Skeletal muscle tissue (tissue), 4 donors: ENCODE measurements around the gene DIAPH2. TPM values are rescaled to one million over a fixed set of nuclear protein-coding genes. Genes with fewer than 3 reads are reported as not detected.
"Not testable (repeated sequence)": the region's sequence is repeated elsewhere in the genome, so short reads cannot be mapped to it uniquely, and the experiment has no call there.

Experiments
- H3K27ac ChIP-seq: one replicate; pipeline ENCODE4 v1.7.0; 2013; ENCODE audit warnings: mild to moderate bottlenecking, low read depth, low read length, inconsistent platforms
- H3K27me3 ChIP-seq, 3 donors: one replicate each; pipeline ENCODE4 v1.7.0; 2013; ENCODE audit warnings: low read length in 3 of 3; ENCODE audit not compliant: control insufficient read depth in 3 of 3, insufficient read depth in 3 of 3
- H3K36me3 ChIP-seq, 3 donors: one replicate each; pipeline ENCODE4 v1.7.0; 2013; ENCODE audit warnings: low read length in 3 of 3; ENCODE audit not compliant: control insufficient read depth in 3 of 3, insufficient read depth in 3 of 3
- H3K4me1 ChIP-seq, 3 donors: one replicate each; pipeline ENCODE4 v1.7.0; 2013; ENCODE audit warnings: low read length in 3 of 3, mild to moderate bottlenecking in 3 of 3; ENCODE audit not compliant: control insufficient read depth in 3 of 3, insufficient read depth in 3 of 3
- H3K4me3 ChIP-seq, 3 donors: one replicate each; pipeline ENCODE4 v1.7.0; 2013; ENCODE audit warnings: low read length in 3 of 3
- H3K9ac ChIP-seq, 3 donors: one replicate each; pipeline ENCODE4 v1.7.0; 2013; ENCODE audit warnings: low read length in 3 of 3, mild to moderate bottlenecking in 3 of 3, moderate library complexity in 2 of 3, low read depth in 1 of 3
- H3K9me3 ChIP-seq, 3 donors: one replicate each; pipeline ENCODE4 v1.7.0; 2013; ENCODE audit warnings: low read length in 3 of 3; ENCODE audit not compliant: control insufficient read depth in 3 of 3
- total RNA-seq: library from RNA; depleted of rRNA; stranded (reverse); fragments of >200 nt; gene quantifications from one replicate; pipeline ENCODE4 v1.2.3, GENCODE V29; 2014
- donor health status: Osteomylitis.

Gene DIAPH2
- total RNA-seq, 1 donor from 2014 or later, result 12.0 TPM

- Histone ChIP-seq H3K9me3 (no peaks in the 10 kb centered on the region), H3K27me3 (no peaks in the 10 kb centered on the region), H3K4me1 (peaks cover 0 to 4% (median 0%) of the 10 kb centered on the region in 3 donors), H3K36me3 (no peaks in the 10 kb centered on the region), H3K9ac (no peak overlapping the region), H3K27ac (peak overlapping the region; percentile 33), H3K4me3 (no peak overlapping the region)
Measured at GRCh38 chrX:96837808-96838207, 153.2 kb downstream of the DIAPH2 start.

GRCh38 chrX:96838537-96838936, 153.9 kb downstream of the DIAPH2 start:
- H3K4me3 ChIP-seq, result no peak overlapping the region
- no peaks in the 10 kb centered on the region for H3K27me3 ChIP-seq
- H3K27ac ChIP-seq, result no peak overlapping the region
- H3K36me3 ChIP-seq, result no peaks in the 10 kb centered on the region
- H3K9me3 ChIP-seq, result no peaks in the 10 kb centered on the region
- H3K4me1 ChIP-seq, result peaks cover 0 to 4% (median 0%) of the 10 kb centered on the region in 3 donors
- no peak overlapping the region for H3K9ac ChIP-seq

GRCh38 chrX:96841325-96841724, 156.7 kb downstream of the DIAPH2 start:
- no peaks in the 10 kb centered on the region for H3K27me3 ChIP-seq
- H3K27ac ChIP-seq, result peak overlapping the region; percentile 71
- H3K9ac ChIP-seq, result no peak overlapping the region
- H3K4me3 ChIP-seq, result no peak overlapping the region
- H3K36me3 ChIP-seq, result no peaks in the 10 kb centered on the region
- H3K9me3 ChIP-seq, result no peaks in the 10 kb centered on the region
- H3K4me1 ChIP-seq, result peaks cover 0 to 4% (median 0%) of the 10 kb centered on the region in 3 donors

DNA sequence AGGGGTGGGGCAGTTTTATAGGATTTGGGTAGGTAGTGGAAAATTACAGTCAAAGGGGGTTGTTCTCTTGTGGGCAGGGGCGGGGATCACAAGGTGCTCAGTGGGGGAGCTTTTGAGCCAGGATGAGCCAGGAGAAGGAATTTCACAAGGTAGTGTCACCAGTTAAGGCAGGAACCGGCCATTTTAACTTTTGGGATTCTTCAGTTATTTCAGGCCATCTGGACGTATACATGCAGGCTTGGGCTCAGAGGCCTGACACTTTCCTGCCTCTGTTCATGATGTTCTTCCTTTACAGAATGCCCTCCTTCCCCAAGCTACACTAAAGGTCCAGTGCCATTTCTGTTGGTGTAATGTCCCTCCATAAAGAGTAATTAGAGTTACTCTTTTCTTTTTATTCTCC, 157.2 kb downstream of the DIAPH2 start:
- H3K9ac ChIP-seq, H3K27me3 ChIP-seq: not testable (repeated sequence)
- H3K27ac ChIP-seq, result peak overlapping the region; percentile 71

DNA sequence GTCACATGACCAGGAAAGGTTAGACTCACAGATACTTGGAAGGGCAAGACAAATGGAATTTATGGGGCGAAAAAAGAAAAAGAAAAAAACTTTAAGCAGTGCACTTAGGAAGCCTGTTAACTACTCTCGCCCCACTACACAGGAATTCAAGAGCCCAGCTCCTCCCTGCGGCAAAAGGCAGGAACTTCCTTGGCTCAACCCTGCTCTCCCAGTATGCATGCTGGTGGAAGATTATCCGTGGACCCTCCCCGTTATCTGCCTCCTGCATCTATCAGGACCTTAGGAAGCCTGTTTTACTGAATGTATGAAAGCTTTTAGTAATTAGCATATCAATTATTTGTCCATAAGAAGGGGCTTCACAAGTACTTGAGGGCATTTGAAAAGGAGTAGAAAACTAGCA, 158.9 kb downstream of the DIAPH2 start:
- Histone ChIP-seq H3K9me3 (no peaks in the 10 kb centered on the region), H3K27me3 (no peaks in the 10 kb centered on the region)

More for the DNA sequence above, 157.2 kb downstream of the DIAPH2 start:
- H3K36me3 ChIP-seq, H3K9me3 ChIP-seq, H3K4me1 ChIP-seq, H3K4me3 ChIP-seq: not testable (repeated sequence)

DNA sequence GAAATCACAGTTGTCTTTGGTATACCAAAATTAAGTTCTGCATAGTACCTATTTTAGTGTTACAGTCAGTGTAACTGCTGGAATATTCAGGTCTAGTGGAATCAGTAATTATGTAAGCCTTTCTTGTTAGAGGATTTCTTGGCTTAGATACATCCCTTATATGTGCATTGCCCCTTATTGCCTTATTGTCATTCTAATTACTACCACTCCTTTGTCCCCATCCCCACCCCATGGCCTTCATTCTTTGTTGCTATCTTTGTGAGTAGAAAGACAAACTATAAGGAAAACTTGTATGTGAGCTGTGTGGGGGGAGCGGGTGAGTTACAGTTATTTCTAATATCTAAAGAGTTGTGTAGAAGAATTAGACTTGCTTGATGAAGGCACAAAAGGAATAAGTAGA, 162.2 kb downstream of the DIAPH2 start:
- H3K9me3 ChIP-seq, result no peaks in the 10 kb centered on the region
- H3K4me3 ChIP-seq, result no peak overlapping the region
- no peaks in the 10 kb centered on the region for H3K4me1 ChIP-seq
- no peak overlapping the region for H3K9ac ChIP-seq
- no peak overlapping the region for H3K27ac ChIP-seq
- H3K36me3 ChIP-seq, result no peaks in the 10 kb centered on the region
- H3K27me3 ChIP-seq, result no peaks in the 10 kb centered on the region

More for the DNA sequence above, 158.9 kb downstream of the DIAPH2 start:
- Histone ChIP-seq H3K9ac (no peak overlapping the region), H3K27ac (no peak overlapping the region), H3K4me1 (peaks cover 0 to 4% (median 0%) of the 10 kb centered on the region in 3 donors), H3K4me3 (no peak overlapping the region), H3K36me3 (no peaks in the 10 kb centered on the region)

DNA sequence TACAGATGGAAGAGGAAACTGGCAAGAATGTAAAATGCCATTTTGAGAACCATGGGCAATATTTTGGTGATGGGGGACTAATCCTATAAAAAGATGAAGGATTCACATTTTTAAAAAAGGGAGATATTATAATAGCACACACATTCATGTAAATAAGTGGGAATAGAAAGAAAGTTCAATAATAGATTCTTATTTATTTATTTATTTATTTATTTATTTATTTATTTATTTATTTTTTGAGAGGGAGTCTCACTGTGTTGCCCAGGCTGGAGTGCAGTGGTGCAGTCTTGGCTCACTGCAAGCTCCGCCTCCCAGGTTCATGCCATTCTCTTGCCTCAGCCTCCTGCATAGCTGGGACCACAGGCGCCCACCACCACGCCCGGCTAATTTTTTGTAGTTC, 174.8 kb downstream of the DIAPH2 start:
- not testable (repeated sequence) for H3K36me3 ChIP-seq

GRCh38 chrX:96861218-96861617, 176.6 kb downstream of the DIAPH2 start:
- Histone ChIP-seq H3K27ac (no peak overlapping the region), H3K27me3 (no peaks in the 10 kb centered on the region), H3K4me1 (no peaks in the 10 kb centered on the region), H3K9me3 (no peaks in the 10 kb centered on the region), H3K4me3 (no peak overlapping the region), H3K36me3 (no peaks in the 10 kb centered on the region), H3K9ac (no peak overlapping the region)

More for the DNA sequence above, 174.8 kb downstream of the DIAPH2 start:
- H3K27me3 ChIP-seq, H3K4me3 ChIP-seq, H3K27ac ChIP-seq, H3K9ac ChIP-seq, H3K4me1 ChIP-seq, H3K9me3 ChIP-seq: not testable (repeated sequence)

GRCh38 chrX:96861661-96862060, 177.0 kb downstream of the DIAPH2 start:
- Histone ChIP-seq H3K4me1 (no peaks in the 10 kb centered on the region), H3K27me3 (no peaks in the 10 kb centered on the region), H3K36me3 (no peaks in the 10 kb centered on the region), H3K4me3 (no peak overlapping the region), H3K9me3 (no peaks in the 10 kb centered on the region), H3K27ac (no peak overlapping the region), H3K9ac (no peak overlapping the region)

- Histone ChIP-seq H3K4me1 (no peaks in the 10 kb centered on the region), H3K4me3 (no peak within 1 kb of the TSS), H3K27me3 (no peaks in the 10 kb centered on the region)
Measured at GRCh38 chrX:96883608-96884007, 199.0 kb downstream of the DIAPH2 start, which contains the start of gene RPA4. Gene RPA4 (plus strand): TSS chrX:96883908. CDS start chrX:96884311, 403 bp downstream.

More at GRCh38 chrX:96883608-96884007, 199.0 kb downstream of the DIAPH2 start, which contains the start of gene RPA4:
- peaks cover 0 to 9% (median 0%) of the 10 kb centered on the region in 3 donors for H3K36me3 ChIP-seq
- H3K27ac ChIP-seq, result no peak within 1 kb of the TSS
- no peaks in the 10 kb centered on the region for H3K9me3 ChIP-seq
- no peak within 1 kb of the TSS for H3K9ac ChIP-seq
